K562 (cell line): ENCODE data around the gene IGF1R. TPM values are rescaled to one million over a fixed set of nuclear protein-coding genes. Genes with fewer than 3 reads are reported as not detected.

Experiments used
- ATAC-seq: fragments of 200-7000 bp; cut with Tn5 transposase; 3 replicates; pipeline ENCODE4 v1.9.1; 2020; ENCODE audit warnings: moderate library complexity
- BruUV-seq: library from RNA; stranded (reverse); fragments of 400-500 nt; replicated peaks from 2 replicates; lab custom pipeline; 2021; lab: Mats Ljungman, UMichigan
- CTCF ChIA-PET: fragments of 300-600 bp; formaldehyde crosslinking; extraction: SDS; loops from one replicate; lab custom pipeline; 2021; ENCODE audit warnings: low intra/inter-chr PET ratio; lab: Yijun Ruan, JAX
- POLR2A ChIA-PET: fragments of 300-600, 350-650 bp; sonication (Branson Sonifier 250); formaldehyde crosslinking; extraction: SDS; loops from one replicate; lab custom pipeline; 2021; ENCODE audit warnings: antibody characterized with exemption, inconsistent platforms; lab: Yijun Ruan, JAX
- DNase-seq, 4 experiments: peaks; one replicate each; pipeline versions ENCODE4 v3.0.0 to v3.0.0-alpha.2; 2011 to 2018; ENCODE audit warnings: low spot score in 3 of 4, mixed read lengths in 3 of 4; ENCODE audit errors: extremely low read depth in 1 of 4
- FAIRE-seq: peaks from 2 replicates; lab custom pipeline; 2011; peaks lifted over from hg19 to GRCh38; lab: Jason Lieb, UNC
- H2AFZ ChIP-seq: 2 replicates; pipeline ENCODE4 v1.6.0; 2011; ENCODE audit warnings: low read depth, low read length, control low read depth, inconsistent platforms
- H3K27ac ChIP-seq: fragments of 200-600 bp; 3 replicates; pipeline ENCODE4 v1.8.0; 2011; ENCODE audit warnings: low read depth, mild to moderate bottlenecking, control low read depth, inconsistent platforms, low read length, moderate library complexity, mixed read lengths; ENCODE audit errors: extremely low read depth
- H3K27me3 ChIP-seq, 2 experiments: fragments of 300-600 bp in 1 of 2; 2 replicates in 1 of 2; 3 replicates in 1 of 2; pipeline versions ENCODE4 v1.6.0 to v1.8.0; 2011; ENCODE audit warnings: inconsistent platforms in 2 of 2, low read length in 2 of 2, mild to moderate bottlenecking in 1 of 2, mixed read lengths in 1 of 2, moderate library complexity in 1 of 2; ENCODE audit not compliant: control insufficient read depth in 2 of 2, insufficient read depth in 2 of 2
- H3K36me3 ChIP-seq: fragments of 300-600 bp; 3 replicates; pipeline ENCODE4 v1.8.0; 2011; ENCODE audit warnings: mild to moderate bottlenecking, low read length, inconsistent platforms; ENCODE audit not compliant: control insufficient read depth, insufficient read depth
- H3K4me1 ChIP-seq, 2 experiments: fragments of 200-600 bp in 1 of 2; replicated peaks in 1 of 2; 2 replicates in 1 of 2; 3 replicates in 1 of 2; pipeline versions ENCODE4 v1.5.1 to v1.8.0; 2011; ENCODE audit warnings: inconsistent platforms in 2 of 2, low read length in 2 of 2, mild to moderate bottlenecking in 1 of 2, mixed read lengths in 1 of 2, moderate library complexity in 1 of 2; ENCODE audit not compliant: control insufficient read depth in 2 of 2, insufficient read depth in 2 of 2
- H3K4me2 ChIP-seq: 2 replicates; pipeline ENCODE4 v1.6.1; 2011; ENCODE audit warnings: low read length, control low read depth, inconsistent platforms, mixed read lengths; ENCODE audit not compliant: insufficient read depth
- H3K4me3 ChIP-seq: fragments of 200-600 bp; sonication (generic), shearing (Covaris generic); 2 replicates; pipeline ENCODE4 v1.5.1; 2016; ENCODE audit warnings: control low read depth, inconsistent platforms
- H3K79me2 ChIP-seq: fragments of 200-600 bp; 3 replicates; pipeline ENCODE4 v1.8.0; 2011; ENCODE audit warnings: low read length, inconsistent platforms; ENCODE audit not compliant: control insufficient read depth, insufficient read depth
- H3K9ac ChIP-seq, 2 experiments: 2 replicates each; pipeline versions ENCODE4 v1.6.0 to v1.6.1; 2011; ENCODE audit warnings: low read depth in 2 of 2, low read length in 2 of 2, control low read depth in 1 of 2, inconsistent platforms in 1 of 2, mild to moderate bottlenecking in 1 of 2, mixed read lengths in 1 of 2; ENCODE audit not compliant: insufficient read depth in 1 of 2
- H3K9me1 ChIP-seq: one replicate; pipeline ENCODE4 v1.6.0; 2011; ENCODE audit warnings: inconsistent platforms, mild to moderate bottlenecking, low read length, moderate library complexity; ENCODE audit not compliant: control insufficient read depth, insufficient read depth
- H3K9me3 ChIP-seq: replicated peaks from 2 replicates; pipeline ENCODE4 v1.5.1; 2011; ENCODE audit warnings: low read depth, low read length, inconsistent platforms; ENCODE audit not compliant: control insufficient read depth, insufficient read depth
- H4K20me1 ChIP-seq: replicated peaks from 2 replicates; pipeline ENCODE4 v1.6.1; 2011; ENCODE audit warnings: low read length, inconsistent platforms, mixed read lengths; ENCODE audit not compliant: control insufficient read depth, insufficient read depth
- PRDM10 ChIP-seq: fragments of 450-650 bp; IDR thresholded peaks from 2 replicates; pipeline ENCODE4 v1.6.1; 2018; ENCODE audit not compliant: partially characterized antibody
- SETDB1 ChIP-seq: IDR thresholded peaks from one replicate; pipeline ENCODE4 v1.6.1; 2012; ENCODE audit warnings: low read length, control low read depth, inconsistent platforms
- WGBS: fragments of 100-300 bp; shearing (Covaris generic); methylation state at CpG from one replicate; pipeline ENCODE4 v1.1.6; 2016; ENCODE audit warnings: low coverage, mixed read lengths; ENCODE audit not compliant: insufficient coverage; ENCODE audit errors: missing lambda C conversion rate; 5-methylcytosine and 5-hydroxymethylcytosine counted together
- in situ Hi-C: fragments of 300-500 bp; cut with MboI; formaldehyde crosslinking; loops from 4 replicates; pipeline ENCODE4 v1.15.0; 2018; ENCODE audit warnings: inconsistent platforms, mixed read lengths
- intact Hi-C: fragments of 100-400 bp; cut with micrococcal nuclease; formaldehyde crosslinking; loops from 2 replicates; pipeline ENCODE4 v1.14.2; 2022
- polyA plus RNA-seq, 8 experiments: library from polyadenylated mRNA; depleted of rRNA in 4 of 8; stranded (reverse) in 5 of 8; unstranded in 3 of 8; fragments of >200 nt; fragmentation: Nextera tagmentation in 2 of 8; fragmentation: Illumina TruSeq in 1 of 8; extraction: Ambion mirVana in 2 of 8; extraction: Trizol in 1 of 8; gene quantifications; 2 replicates each; pipeline versions ENCODE4 v1.2.1 to v1.2.3, GENCODE V29; 2011 to 2014; ENCODE audit warnings: inconsistent platforms in 1 of 8, missing spikeins in 1 of 8
- total RNA-seq, 7 experiments: library from RNA; depleted of rRNA in 6 of 7; stranded (reverse); fragments of >200 nt in 6 of 7; fragmentation: Illumina TruSeq in 2 of 7; extraction: Trizol in 2 of 7; gene quantifications; 2 replicates each; pipeline versions ENCODE4 v1.2.1 to v1.2.3, GENCODE V29; 2011 to 2021; ENCODE audit warnings: low replicate concordance in 1 of 7

The IGF1R gene
- total and polyA plus RNA-seq, 9 of the 15 experiments (the other 6 are each of a cell fraction or from before 2014, with no cell fraction given): 0.35 to 8.0 (median 1.6) TPM

DNA sequence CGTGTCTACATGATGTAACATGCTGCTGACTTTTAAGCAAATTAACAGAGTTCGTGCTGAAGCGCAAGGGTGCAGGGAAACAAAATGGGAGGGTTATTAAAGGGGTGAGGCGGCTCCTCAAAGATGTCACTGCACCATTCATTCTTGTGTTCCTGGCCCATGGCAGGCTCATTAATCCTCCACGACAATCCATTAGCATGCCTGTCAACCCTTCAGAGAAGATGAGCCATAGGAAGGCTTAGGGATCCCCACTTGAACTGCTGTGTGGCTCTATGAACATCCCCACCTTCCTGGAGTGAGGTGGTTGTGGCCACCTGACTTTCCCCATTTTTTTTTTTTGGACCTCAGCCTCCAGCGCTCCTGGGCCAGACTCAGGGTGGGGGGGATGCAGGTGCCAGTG lies 45.8 kb downstream of the IGF1R start:
- Histone ChIP-seq H3K4me3 (no peak overlapping the region), H3K27me3 (peaks cover 2 to 37% of the 10 kb centered on the region in 2 experiments; a peak in 3 of 5 replicates), H3K4me2 (no peak overlapping the region), H3K9me3 (no peaks in the 10 kb centered on the region), H3K4me1 (no peaks in the 10 kb centered on the region), H3K9ac (no peak overlapping the region), H3K9me1 (no peaks in the 10 kb centered on the region), H4K20me1 (peaks cover 29% of the 10 kb centered on the region), H2AFZ (no peak overlapping the region), H3K79me2 (no peaks in the 10 kb centered on the region), H3K27ac (no peak overlapping the region), H3K36me3 (no peaks in the 10 kb centered on the region)
- TF ChIP-seq PRDM10 (peak; percentile 66), SETDB1 (no peak)
- ChIA-PET POLR2A (no interaction called here), CTCF (no interaction called here)
- DNase-seq (no peak), FAIRE-seq (no peak), ATAC-seq (no peak)
- no TSS peak for BruUV-seq
- in situ Hi-C loops: no loop called here
- intact Hi-C loops: no loop called here
- WGBS: 0% methylated on average over 6 of the region's 6 CpGs
